Caco-2 (cell line): ENCODE data around the gene VPS37D. TPM values are rescaled to one million over a fixed set of nuclear protein-coding genes. Genes with fewer than 3 reads are reported as not detected.

Experiments used
- BruUV-seq: library from RNA; stranded (reverse); fragments of 400-500 nt; replicated peaks from 2 replicates; lab custom pipeline; 2021; lab: Mats Ljungman, UMichigan
- CTCF ChIA-PET: fragments of 300-600 bp; sonication (Branson Sonifier 250); formaldehyde crosslinking; loops from one replicate; lab custom pipeline; 2022; ENCODE audit warnings: antibody characterized with exemption; lab: Charles Lee
- POLR2A ChIA-PET: fragments of 300-600 bp; sonication (Branson Sonifier 250); formaldehyde crosslinking; loops from one replicate; lab custom pipeline; 2022; ENCODE audit warnings: antibody characterized with exemption; lab: Charles Lee
- DNase-seq, 2 experiments: peaks; one replicate each; pipeline versions ENCODE4 v3.0.0 to v3.0.0-alpha.2; 2020 to 2022
- H3K27me3 ChIP-seq: replicated peaks from 2 replicates; pipeline ENCODE4 v1.6.0; 2011; ENCODE audit warnings: low read length; ENCODE audit not compliant: control insufficient read depth, insufficient read depth
- H3K36me3 ChIP-seq: 2 replicates; pipeline ENCODE4 v1.5.1; 2011; ENCODE audit warnings: low read length; ENCODE audit not compliant: control insufficient read depth, insufficient read depth
- H3K4me1 ChIP-seq: fragments of 250-450 bp; sonication (Bioruptor Pico); 2 replicates; pipeline ENCODE4 v1.5.1; 2020; ENCODE audit warnings: mild to moderate bottlenecking
- H3K4me3 ChIP-seq: 2 replicates; pipeline ENCODE4 v1.5.1; 2011; ENCODE audit warnings: low read depth, mild to moderate bottlenecking, control low read depth, low read length
- H3K9me3 ChIP-seq: fragments of 250-450 bp; sonication (Bioruptor Pico); 2 replicates; pipeline ENCODE4 v1.5.1; 2020; ENCODE audit warnings: mild to moderate bottlenecking, moderate library complexity
- H3K27ac Mint-ChIP-seq: one replicate; pipeline ENCODE4 v1.8.0; 2022; ENCODE audit warnings: mixed read lengths; ENCODE audit not compliant: unreplicated experiment
- H3K27me3 Mint-ChIP-seq: one replicate; pipeline ENCODE4 v1.8.0; 2022; ENCODE audit warnings: mixed read lengths; ENCODE audit not compliant: insufficient read depth, unreplicated experiment
- H3K36me3 Mint-ChIP-seq: one replicate; pipeline ENCODE4 v1.8.0; 2022; ENCODE audit warnings: mild to moderate bottlenecking, mixed read lengths; ENCODE audit not compliant: insufficient read depth, unreplicated experiment
- H3K4me1 Mint-ChIP-seq: one replicate; pipeline ENCODE4 v1.8.0; 2022; ENCODE audit warnings: low read depth, mixed read lengths; ENCODE audit not compliant: unreplicated experiment
- H3K4me3 Mint-ChIP-seq: one replicate; pipeline ENCODE4 v1.8.0; 2022; ENCODE audit warnings: mild to moderate bottlenecking, moderate library complexity, mixed read lengths; ENCODE audit not compliant: unreplicated experiment
- H3K9me3 Mint-ChIP-seq: one replicate; pipeline ENCODE4 v1.8.0; 2022; ENCODE audit warnings: mixed read lengths; ENCODE audit not compliant: unreplicated experiment
- intact Hi-C: fragments of 100-400 bp; cut with micrococcal nuclease; formaldehyde crosslinking; loops from one replicate; pipeline ENCODE4 v1.10.0; 2022; ENCODE audit not compliant: unreplicated experiment
- total RNA-seq: library from RNA; stranded (reverse); gene quantifications from 2 replicates; pipeline ENCODE4 v1.2.3, GENCODE V29; 2022
- TF ChIP-seq, protein P1 (sequence below), 2 experiments: fragments of 200-600 bp in 1 of 2; IDR thresholded peaks; 1 replicate in 1 of 2; 2 replicates in 1 of 2; pipeline versions ENCODE4 v1.5.1 to v1.8.0; 2011 to 2022; ENCODE audit warnings: antibody characterized with exemption in 1 of 2, control low read depth in 1 of 2, inconsistent platforms in 1 of 2, low read depth in 1 of 2, low read length in 1 of 2, mild to moderate bottlenecking in 1 of 2, moderate library complexity in 1 of 2; ENCODE audit not compliant: insufficient read depth in 1 of 2, severe bottlenecking in 1 of 2, unreplicated experiment in 1 of 2

The VPS37D gene
- total RNA-seq, 1 experiment from 2014 or later: 2.7 TPM

DNA sequence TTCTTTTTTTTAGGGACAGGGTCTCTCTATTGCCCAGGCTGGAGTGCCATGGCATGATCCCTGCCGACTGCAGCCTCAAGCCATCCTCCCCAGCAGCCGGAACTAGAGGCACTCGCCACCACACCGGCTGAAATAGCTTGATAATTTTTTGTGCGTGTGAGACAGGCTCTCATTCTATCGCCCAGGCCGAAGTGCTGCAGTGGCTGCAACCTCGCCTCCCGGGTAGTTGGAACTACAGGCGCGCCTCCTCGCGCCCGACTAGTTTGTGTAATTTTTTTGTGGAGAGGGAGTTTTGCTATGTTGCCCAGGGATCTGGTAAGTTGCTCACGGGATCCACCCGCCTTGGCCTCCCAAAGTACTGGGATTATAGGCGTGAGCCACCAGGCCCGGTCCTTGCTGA is 17.7 kb downstream of the VPS37D start:
- POLR2A ChIA-PET: no interaction called here
- H3K36me3 ChIP-seq: peaks cover 3% of the 10 kb centered on the region; the same call in 1 of the 2 replicates
- Mint-ChIP-seq H3K27me3 (no peaks in the 10 kb centered on the region), H3K4me1 (peaks cover 7% of the 10 kb centered on the region), H3K4me3 (no peak overlapping the region), H3K27ac (no peak overlapping the region), H3K9me3 (no peaks in the 10 kb centered on the region), H3K36me3 (peaks cover 59% of the 10 kb centered on the region)
- DNase-seq: no peak
- H3K9me3 ChIP-seq: no peaks in the 10 kb centered on the region
- CTCF ChIA-PET: no interaction called here
- H3K27me3 ChIP-seq: no peaks in the 10 kb centered on the region
- intact Hi-C loops: no loop called here
- no peak overlapping the region for H3K4me3 ChIP-seq
- peaks cover 11% of the 10 kb centered on the region; the same call in 1 of the 2 replicates for H3K4me1 ChIP-seq
- BruUV-seq: no TSS peak
- TF ChIP-seq, protein P1, sequence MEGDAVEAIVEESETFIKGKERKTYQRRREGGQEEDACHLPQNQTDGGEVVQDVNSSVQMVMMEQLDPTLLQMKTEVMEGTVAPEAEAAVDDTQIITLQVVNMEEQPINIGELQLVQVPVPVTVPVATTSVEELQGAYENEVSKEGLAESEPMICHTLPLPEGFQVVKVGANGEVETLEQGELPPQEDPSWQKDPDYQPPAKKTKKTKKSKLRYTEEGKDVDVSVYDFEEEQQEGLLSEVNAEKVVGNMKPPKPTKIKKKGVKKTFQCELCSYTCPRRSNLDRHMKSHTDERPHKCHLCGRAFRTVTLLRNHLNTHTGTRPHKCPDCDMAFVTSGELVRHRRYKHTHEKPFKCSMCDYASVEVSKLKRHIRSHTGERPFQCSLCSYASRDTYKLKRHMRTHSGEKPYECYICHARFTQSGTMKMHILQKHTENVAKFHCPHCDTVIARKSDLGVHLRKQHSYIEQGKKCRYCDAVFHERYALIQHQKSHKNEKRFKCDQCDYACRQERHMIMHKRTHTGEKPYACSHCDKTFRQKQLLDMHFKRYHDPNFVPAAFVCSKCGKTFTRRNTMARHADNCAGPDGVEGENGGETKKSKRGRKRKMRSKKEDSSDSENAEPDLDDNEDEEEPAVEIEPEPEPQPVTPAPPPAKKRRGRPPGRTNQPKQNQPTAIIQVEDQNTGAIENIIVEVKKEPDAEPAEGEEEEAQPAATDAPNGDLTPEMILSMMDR (IDR thresholded peaks at IDR 0.05; ENCODE audit: insufficient read depth in 1 of 2, low read depth in 1 of 2, low read length in 1 of 2, severe bottlenecking in 1 of 2, unreplicated experiment in 1 of 2): no peak

DNA sequence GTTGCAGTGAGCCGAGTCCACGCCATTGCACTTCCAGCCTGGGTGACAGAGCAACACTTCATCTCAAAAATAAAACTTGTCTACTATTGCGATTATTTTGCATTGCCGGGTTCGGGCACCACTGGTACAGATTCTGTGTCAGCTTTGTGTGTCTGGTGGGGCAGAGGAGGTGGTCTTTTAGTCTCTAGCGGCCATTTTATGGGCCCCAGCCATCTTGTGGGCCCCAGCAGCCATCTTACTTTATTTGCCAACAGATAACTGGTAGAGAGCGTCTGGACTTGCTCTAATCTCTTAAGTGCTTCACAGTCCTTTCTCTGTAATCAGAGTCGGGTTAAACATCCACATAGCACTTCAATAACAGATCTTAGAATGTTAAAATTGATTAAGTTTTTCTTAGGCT is 20.7 kb downstream of the VPS37D start:
- Histone ChIP-seq H3K27me3 (no peaks in the 10 kb centered on the region), H3K9me3 (no peaks in the 10 kb centered on the region), H3K36me3 (peaks cover 5% of the 10 kb centered on the region), H3K4me3 (no peak overlapping the region), H3K4me1 (no peaks in the 10 kb centered on the region)
- CTCF ChIA-PET: interaction anchor here (2.3 kb wide), 1 partner anchor 81 kb away, joined by 5 read pairs; no protein-coding TSS in a partner anchor
- no peak for DNase-seq
- POLR2A ChIA-PET: no interaction called here
- BruUV-seq: no TSS peak
- no peaks in the 10 kb centered on the region for H3K4me1 Mint-ChIP-seq
- H3K27ac Mint-ChIP-seq: no peak overlapping the region
- H3K36me3 Mint-ChIP-seq: peaks cover 68% of the 10 kb centered on the region
- intact Hi-C loops: no loop called here
- no peaks in the 10 kb centered on the region for H3K9me3 Mint-ChIP-seq
- H3K4me3 Mint-ChIP-seq: no peak overlapping the region
- TF ChIP-seq, protein P1 (IDR thresholded peaks at IDR 0.05; ENCODE audit: insufficient read depth in 1 of 2, low read depth in 1 of 2, low read length in 1 of 2, severe bottlenecking in 1 of 2, unreplicated experiment in 1 of 2): no peak
- no peaks in the 10 kb centered on the region for H3K27me3 Mint-ChIP-seq

DNA sequence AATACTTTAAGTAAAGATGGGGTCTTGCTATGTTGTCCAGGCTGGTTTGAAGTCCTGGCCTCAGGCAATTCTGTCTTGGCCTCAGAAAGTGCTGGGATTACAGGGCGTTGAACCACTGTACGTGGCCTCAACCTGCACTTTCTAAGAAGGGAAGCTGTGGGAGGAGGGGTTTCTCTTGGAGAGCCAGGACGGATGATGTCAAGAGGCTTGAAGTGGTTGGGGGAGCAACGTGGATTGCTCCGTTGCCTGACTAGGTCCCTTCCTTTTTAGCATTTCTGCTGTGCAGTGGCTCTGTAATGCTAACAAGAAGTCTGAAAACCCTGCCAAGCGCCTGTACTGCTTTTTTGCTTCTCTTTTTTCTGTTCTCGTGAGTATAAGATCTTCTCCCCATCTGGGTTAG is 23.0 kb downstream of the VPS37D start:
- CTCF ChIA-PET: no interaction called here
- POLR2A ChIA-PET: no interaction called here
- DNase-seq: no peak
- Mint-ChIP-seq H3K27ac (no peak overlapping the region), H3K27me3 (no peaks in the 10 kb centered on the region), H3K4me1 (no peaks in the 10 kb centered on the region), H3K9me3 (no peaks in the 10 kb centered on the region), H3K36me3 (peaks cover 68% of the 10 kb centered on the region), H3K4me3 (no peak overlapping the region)
- Histone ChIP-seq H3K4me3 (no peak overlapping the region), H3K4me1 (no peaks in the 10 kb centered on the region), H3K9me3 (no peaks in the 10 kb centered on the region), H3K36me3 (peaks cover 8% of the 10 kb centered on the region), H3K27me3 (no peaks in the 10 kb centered on the region)
- TF ChIP-seq, protein P1 (IDR thresholded peaks at IDR 0.05; ENCODE audit: insufficient read depth in 1 of 2, low read depth in 1 of 2, low read length in 1 of 2, severe bottlenecking in 1 of 2, unreplicated experiment in 1 of 2): no peak
- intact Hi-C loops: no loop called here
- BruUV-seq: no TSS peak
